Measurements from ENCODE around the gene PARD6A. TPM values are rescaled to one million over a fixed set of nuclear protein-coding genes. Genes with fewer than 3 reads are reported as not detected.

The PARD6A gene
- total RNA-seq, 2 experiments from 2014 or later: 6.3 to 7.2 TPM

DNA sequence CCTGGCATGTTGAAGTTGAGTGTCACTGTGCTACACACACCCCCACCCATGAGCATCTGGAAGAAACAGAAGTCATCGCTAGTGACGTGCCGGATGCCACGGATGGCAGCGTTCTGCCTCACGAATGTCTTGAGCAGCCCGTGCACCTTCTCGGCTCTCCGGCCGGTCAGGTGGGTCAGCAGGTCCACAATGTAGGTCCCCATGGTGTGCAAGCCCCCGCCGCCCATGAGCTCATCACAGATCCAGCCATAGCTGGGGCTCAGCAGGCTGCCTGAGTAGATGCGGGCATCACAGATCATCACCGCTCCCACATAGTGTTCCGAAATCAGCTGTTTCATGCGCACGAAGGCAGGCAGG lies 14.8 kb downstream of the PARD6A start:
- TF ChIP-seq, protein P1, sequence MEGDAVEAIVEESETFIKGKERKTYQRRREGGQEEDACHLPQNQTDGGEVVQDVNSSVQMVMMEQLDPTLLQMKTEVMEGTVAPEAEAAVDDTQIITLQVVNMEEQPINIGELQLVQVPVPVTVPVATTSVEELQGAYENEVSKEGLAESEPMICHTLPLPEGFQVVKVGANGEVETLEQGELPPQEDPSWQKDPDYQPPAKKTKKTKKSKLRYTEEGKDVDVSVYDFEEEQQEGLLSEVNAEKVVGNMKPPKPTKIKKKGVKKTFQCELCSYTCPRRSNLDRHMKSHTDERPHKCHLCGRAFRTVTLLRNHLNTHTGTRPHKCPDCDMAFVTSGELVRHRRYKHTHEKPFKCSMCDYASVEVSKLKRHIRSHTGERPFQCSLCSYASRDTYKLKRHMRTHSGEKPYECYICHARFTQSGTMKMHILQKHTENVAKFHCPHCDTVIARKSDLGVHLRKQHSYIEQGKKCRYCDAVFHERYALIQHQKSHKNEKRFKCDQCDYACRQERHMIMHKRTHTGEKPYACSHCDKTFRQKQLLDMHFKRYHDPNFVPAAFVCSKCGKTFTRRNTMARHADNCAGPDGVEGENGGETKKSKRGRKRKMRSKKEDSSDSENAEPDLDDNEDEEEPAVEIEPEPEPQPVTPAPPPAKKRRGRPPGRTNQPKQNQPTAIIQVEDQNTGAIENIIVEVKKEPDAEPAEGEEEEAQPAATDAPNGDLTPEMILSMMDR (IDR thresholded peaks at IDR 0.05): no peak
- Mint-ChIP-seq H3K9me3 (no peaks in the 10 kb centered on the region), H3K4me3 (no peak overlapping the region), H3K36me3 (ENCODE audit: low read depth) (no peaks in the 10 kb centered on the region), H3K27me3 (no peaks in the 10 kb centered on the region), H3K27ac (no peak overlapping the region), H3K4me1 (ENCODE audit: low read depth) (no peaks in the 10 kb centered on the region)
- intact Hi-C loops (cut with micrococcal nuclease): no loop called here
- CTCF ChIA-PET: interaction anchor here (1.7 to 2.4 kb wide), 2 partner anchors 12 to 155 kb away, joined by 7 to 9 read pairs; no protein-coding TSS in a partner anchor
- POLR2A ChIA-PET: no interaction called here
- no peak for DNase-seq
- ATAC-seq: no peak

DNA sequence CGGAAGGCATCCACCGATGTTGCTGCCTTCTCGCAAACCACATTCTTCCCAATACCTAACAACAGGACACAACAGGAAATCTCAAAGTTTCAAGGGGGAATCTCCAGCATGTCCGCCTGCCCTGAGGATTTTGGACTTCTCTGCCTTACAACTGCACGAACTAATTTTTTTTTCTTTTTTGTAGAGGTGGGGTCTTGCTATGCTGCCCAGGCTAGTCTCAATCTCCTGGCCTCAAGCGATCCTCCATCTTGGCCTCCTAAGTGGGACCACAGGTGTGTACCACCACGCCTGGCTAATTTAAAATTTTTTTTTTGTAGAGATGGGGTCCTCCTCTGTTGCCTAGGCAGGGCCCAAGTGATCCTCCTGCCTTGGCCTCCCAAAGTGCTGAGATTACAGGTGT lies 15.2 kb downstream of the PARD6A start:
- no peaks in the 10 kb centered on the region for H3K36me3 Mint-ChIP-seq (ENCODE audit: low read depth)
- intact Hi-C loops (cut with micrococcal nuclease): no loop called here
- no peak for ATAC-seq
- TF ChIP-seq, protein P1 (IDR thresholded peaks at IDR 0.05): no peak
- H3K9me3 Mint-ChIP-seq: no peaks in the 10 kb centered on the region
- CTCF ChIA-PET: no interaction called here
- H3K27me3 Mint-ChIP-seq: no peaks in the 10 kb centered on the region
- no peak overlapping the region for H3K27ac Mint-ChIP-seq
- no peak for DNase-seq
- POLR2A ChIA-PET: no interaction called here
- H3K4me1 Mint-ChIP-seq (ENCODE audit: low read depth): no peaks in the 10 kb centered on the region
- H3K4me3 Mint-ChIP-seq: no peak overlapping the region

DNA sequence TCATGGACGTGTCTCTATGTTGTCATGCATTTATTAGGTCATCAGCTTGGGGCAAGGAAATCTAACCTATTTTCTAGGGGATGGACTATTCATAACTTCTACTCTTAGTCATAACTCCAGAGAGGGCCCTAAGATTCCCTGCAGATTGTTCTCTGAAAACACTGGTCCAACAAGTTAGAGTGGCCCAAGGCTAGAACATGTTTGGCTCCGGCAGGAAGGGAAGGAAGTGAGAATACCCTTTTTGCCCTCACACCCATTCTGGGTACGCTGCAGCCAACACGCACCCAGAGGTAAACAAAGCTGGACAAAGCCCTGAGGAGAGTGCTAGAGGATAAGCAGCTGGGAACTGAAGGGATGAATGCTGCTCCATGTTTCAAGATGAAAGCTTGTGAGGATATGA lies 15.8 kb downstream of the PARD6A start:
- DNase-seq (no peak), ATAC-seq (no peak)
- H3K36me3 Mint-ChIP-seq (ENCODE audit: low read depth): no peaks in the 10 kb centered on the region
- ChIA-PET CTCF (interaction anchor here (1.0 kb wide), 1 partner anchor 14 kb away, joined by 3 read pairs; no protein-coding TSS in a partner anchor), POLR2A (interaction anchor here (0.6 kb wide), 1 partner anchor 124 kb away, joined by 3 read pairs; no protein-coding TSS in a partner anchor)
- H3K4me3 Mint-ChIP-seq: no peak overlapping the region
- H3K9me3 Mint-ChIP-seq: no peaks in the 10 kb centered on the region
- no peaks in the 10 kb centered on the region for H3K27me3 Mint-ChIP-seq
- intact Hi-C loops (cut with micrococcal nuclease): no loop called here
- no peaks in the 10 kb centered on the region for H3K4me1 Mint-ChIP-seq (ENCODE audit: low read depth)
- TF ChIP-seq, protein P1 (IDR thresholded peaks at IDR 0.05): no peak
- no peak overlapping the region for H3K27ac Mint-ChIP-seq

DNA sequence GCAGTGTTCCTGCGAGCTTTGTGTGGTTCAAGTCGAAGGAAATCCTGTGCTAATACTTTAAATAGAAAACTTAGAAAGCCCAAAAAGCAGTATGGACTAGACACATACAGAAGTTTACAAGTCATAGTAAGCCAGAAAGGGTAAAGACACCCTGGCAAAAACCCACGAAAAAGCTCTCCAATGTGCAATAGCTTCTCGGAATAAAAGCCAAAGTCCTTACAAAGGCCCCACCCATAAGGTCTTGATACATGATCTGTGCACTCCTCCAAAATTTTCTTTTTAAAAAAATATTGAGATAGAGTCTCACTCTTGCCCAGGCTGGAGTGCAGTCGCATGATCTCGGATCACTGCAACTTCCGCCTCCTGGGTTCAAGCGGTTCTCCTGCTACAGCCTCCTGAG lies 16.2 kb downstream of the PARD6A start:
- no peak overlapping the region for H3K4me3 Mint-ChIP-seq
- H3K27ac Mint-ChIP-seq: no peak overlapping the region
- no peaks in the 10 kb centered on the region for H3K27me3 Mint-ChIP-seq
- TF ChIP-seq, protein P1 (IDR thresholded peaks at IDR 0.05): no peak
- intact Hi-C loops (cut with micrococcal nuclease): no loop called here
- DNase-seq (no peak), ATAC-seq (no peak)
- H3K4me1 Mint-ChIP-seq (ENCODE audit: low read depth): no peaks in the 10 kb centered on the region
- no peaks in the 10 kb centered on the region for H3K36me3 Mint-ChIP-seq (ENCODE audit: low read depth)
- no peaks in the 10 kb centered on the region for H3K9me3 Mint-ChIP-seq
- CTCF ChIA-PET: interaction anchor here (1.0 kb wide), 1 partner anchor 14 kb away, joined by 3 read pairs; no protein-coding TSS in a partner anchor
- POLR2A ChIA-PET: interaction anchor here (0.6 kb wide), 1 partner anchor 124 kb away, joined by 3 read pairs; no protein-coding TSS in a partner anchor

DNA sequence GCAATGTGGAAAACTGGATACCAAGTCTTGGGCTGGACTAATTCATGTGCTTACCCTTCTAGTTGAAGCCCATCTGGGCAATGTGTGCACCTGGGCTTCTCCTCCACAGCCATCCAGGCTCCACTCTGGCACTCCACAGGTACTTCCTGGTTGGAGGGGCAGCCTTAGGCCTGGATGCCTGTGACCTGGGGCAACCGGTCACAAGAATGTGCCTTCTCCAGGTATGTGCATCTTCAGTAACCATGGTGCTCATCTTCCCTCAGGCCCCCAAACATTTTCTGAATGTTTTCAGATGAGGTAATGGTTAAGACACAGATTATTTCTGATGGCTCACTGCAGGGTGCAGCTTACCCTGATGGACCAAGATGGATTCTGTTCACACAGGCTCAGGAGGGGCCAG lies 17.0 kb downstream of the PARD6A start:
- intact Hi-C loops (cut with micrococcal nuclease): no loop called here
- DNase-seq (no peak), ATAC-seq (no peak)
- Mint-ChIP-seq H3K27ac (no peak overlapping the region), H3K9me3 (no peaks in the 10 kb centered on the region), H3K27me3 (no peaks in the 10 kb centered on the region), H3K36me3 (ENCODE audit: low read depth) (no peaks in the 10 kb centered on the region), H3K4me3 (no peak overlapping the region), H3K4me1 (ENCODE audit: low read depth) (no peaks in the 10 kb centered on the region)
- ChIA-PET POLR2A (no interaction called here), CTCF (no interaction called here)
- TF ChIP-seq, protein P1 (IDR thresholded peaks at IDR 0.05): no peak
